Measurements from ENCODE around the gene LASP1. TPM values are rescaled to one million over a fixed set of nuclear protein-coding genes. Genes with fewer than 3 reads are reported as not detected.
"Not testable (repeated sequence)": the region's sequence is repeated elsewhere in the genome, so short reads cannot be mapped to it uniquely, and the experiment has no call there.

Gene LASP1
- total RNA-seq, 1 donor from 2014 or later, result 66.6 TPM

DNA sequence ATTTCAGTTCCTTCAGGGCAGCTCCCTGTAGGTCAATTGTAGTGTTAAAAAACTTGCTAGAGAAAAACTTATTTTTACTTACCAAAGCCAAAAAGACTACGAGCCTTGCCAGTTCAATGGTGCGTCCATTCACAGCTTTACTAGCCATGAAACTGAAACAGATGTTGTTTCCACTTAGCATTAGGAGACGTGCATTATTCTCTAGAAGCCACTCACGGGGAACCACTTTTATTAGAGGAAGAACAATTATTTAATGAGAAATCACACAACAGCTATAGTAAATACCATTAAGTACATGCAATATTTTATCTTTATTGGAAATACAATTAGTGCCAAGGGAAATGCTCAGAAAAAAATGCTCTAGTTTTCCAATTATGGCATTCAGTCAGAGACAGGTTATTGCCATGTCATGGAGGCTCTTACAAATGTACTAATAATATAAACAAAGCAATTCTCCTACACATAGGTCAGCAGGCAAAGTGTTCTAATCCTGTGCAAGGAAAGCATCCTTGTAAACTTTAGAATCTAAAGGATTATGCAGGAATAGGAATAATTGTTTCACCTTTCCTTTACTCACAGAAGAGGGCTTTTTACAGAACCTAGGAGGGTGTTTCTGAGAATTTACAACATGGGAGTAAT lies 73.0 kb downstream of the LASP1 start:
- Mint-ChIP-seq H3K4me3 (ENCODE audit: unreplicated experiment) (no peak overlapping the region), H3K27ac (ENCODE audit: unreplicated experiment) (no peak overlapping the region), H3K4me1 (ENCODE audit: low read depth, unreplicated experiment) (no peaks in the 10 kb centered on the region), H3K27me3 (ENCODE audit: unreplicated experiment) (no peaks in the 10 kb centered on the region), H3K36me3 (ENCODE audit: unreplicated experiment) (no peaks in the 10 kb centered on the region), H3K9me3 (ENCODE audit: unreplicated experiment) (no peaks in the 10 kb centered on the region)
- TF ChIP-seq, protein P1, sequence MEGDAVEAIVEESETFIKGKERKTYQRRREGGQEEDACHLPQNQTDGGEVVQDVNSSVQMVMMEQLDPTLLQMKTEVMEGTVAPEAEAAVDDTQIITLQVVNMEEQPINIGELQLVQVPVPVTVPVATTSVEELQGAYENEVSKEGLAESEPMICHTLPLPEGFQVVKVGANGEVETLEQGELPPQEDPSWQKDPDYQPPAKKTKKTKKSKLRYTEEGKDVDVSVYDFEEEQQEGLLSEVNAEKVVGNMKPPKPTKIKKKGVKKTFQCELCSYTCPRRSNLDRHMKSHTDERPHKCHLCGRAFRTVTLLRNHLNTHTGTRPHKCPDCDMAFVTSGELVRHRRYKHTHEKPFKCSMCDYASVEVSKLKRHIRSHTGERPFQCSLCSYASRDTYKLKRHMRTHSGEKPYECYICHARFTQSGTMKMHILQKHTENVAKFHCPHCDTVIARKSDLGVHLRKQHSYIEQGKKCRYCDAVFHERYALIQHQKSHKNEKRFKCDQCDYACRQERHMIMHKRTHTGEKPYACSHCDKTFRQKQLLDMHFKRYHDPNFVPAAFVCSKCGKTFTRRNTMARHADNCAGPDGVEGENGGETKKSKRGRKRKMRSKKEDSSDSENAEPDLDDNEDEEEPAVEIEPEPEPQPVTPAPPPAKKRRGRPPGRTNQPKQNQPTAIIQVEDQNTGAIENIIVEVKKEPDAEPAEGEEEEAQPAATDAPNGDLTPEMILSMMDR (IDR thresholded peaks at IDR 0.05; ENCODE audit: partially characterized antibody, unreplicated experiment), result no peak
- no peak for DNase-seq

DNA sequence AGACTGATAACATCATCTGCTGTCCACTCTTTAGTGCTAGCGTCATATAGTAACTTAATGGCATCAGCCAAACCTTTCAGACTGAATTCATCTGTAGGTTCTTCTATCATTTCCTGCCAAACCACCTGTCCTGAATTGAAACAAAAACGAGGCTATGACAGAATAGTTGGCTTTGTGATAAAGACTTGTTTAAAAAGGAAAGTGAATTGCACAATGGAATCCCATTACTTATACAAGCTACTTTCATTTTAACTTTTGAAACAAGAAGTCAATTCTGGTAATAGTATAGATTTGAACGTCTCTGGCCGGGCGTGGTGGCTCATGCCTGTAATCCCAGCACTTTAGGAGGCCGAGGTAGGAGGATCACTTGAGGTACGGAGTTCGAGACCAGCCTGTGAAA lies 73.7 kb downstream of the LASP1 start:
- no peaks in the 10 kb centered on the region for H3K36me3 Mint-ChIP-seq (ENCODE audit: unreplicated experiment)
- no peaks in the 10 kb centered on the region for H3K9me3 Mint-ChIP-seq (ENCODE audit: unreplicated experiment)
- H3K4me3 Mint-ChIP-seq (ENCODE audit: unreplicated experiment), result no peak overlapping the region
- no peaks in the 10 kb centered on the region for H3K27me3 Mint-ChIP-seq (ENCODE audit: unreplicated experiment)
- no peak for DNase-seq
- no peak overlapping the region for H3K27ac Mint-ChIP-seq (ENCODE audit: unreplicated experiment)
- TF ChIP-seq, protein P1 (IDR thresholded peaks at IDR 0.05; ENCODE audit: partially characterized antibody, unreplicated experiment), result no peak
- no peaks in the 10 kb centered on the region for H3K4me1 Mint-ChIP-seq (ENCODE audit: low read depth, unreplicated experiment)

DNA sequence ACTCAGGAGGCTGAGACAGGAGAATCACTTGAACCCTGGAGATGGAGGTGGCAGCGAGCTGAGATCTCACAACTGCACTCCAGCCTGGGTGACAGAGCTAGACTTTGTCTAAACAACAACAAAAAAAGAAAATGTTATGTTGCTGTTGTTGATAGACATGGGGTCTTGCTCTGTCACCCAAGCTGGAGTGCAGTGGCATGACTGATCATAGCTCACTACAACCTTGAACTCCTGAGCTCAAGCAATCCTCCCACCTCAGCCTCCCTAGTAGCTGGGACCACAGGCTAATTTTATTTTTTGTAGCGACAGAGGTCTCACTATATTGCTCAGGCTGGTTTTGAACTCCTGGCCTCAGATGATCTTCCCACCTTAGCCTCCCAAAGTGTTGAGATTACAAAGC lies 77.3 kb downstream of the LASP1 start:
- no peaks in the 10 kb centered on the region for H3K9me3 Mint-ChIP-seq (ENCODE audit: unreplicated experiment)
- H3K36me3 Mint-ChIP-seq (ENCODE audit: unreplicated experiment), result no peaks in the 10 kb centered on the region
- H3K27ac Mint-ChIP-seq (ENCODE audit: unreplicated experiment), result no peak overlapping the region
- TF ChIP-seq, protein P1 (IDR thresholded peaks at IDR 0.05; ENCODE audit: partially characterized antibody, unreplicated experiment), result no peak
- DNase-seq, result no peak
- no peaks in the 10 kb centered on the region for H3K27me3 Mint-ChIP-seq (ENCODE audit: unreplicated experiment)
- H3K4me3 Mint-ChIP-seq (ENCODE audit: unreplicated experiment), result no peak overlapping the region
- no peaks in the 10 kb centered on the region for H3K4me1 Mint-ChIP-seq (ENCODE audit: low read depth, unreplicated experiment)

DNA sequence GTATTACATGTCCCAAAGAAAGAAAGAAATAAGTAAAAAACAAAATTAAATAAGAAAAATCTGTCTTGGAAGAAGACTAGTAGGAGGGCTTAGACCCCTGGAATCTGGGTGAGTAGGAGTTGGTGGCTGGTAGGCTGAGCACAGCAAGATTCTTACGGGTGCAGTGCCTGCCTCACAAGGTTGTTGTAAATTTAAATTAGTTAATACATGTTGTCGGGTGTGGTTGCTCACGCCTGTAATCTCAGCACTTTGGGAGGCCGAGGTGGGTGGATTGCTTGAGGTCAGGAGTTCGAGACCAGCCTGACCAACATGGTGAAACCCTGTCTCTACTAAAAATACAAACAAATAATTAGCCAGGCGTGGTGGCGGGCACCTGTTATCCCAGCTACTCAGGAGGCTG lies 83.9 kb downstream of the LASP1 start:
- not testable (repeated sequence) for H3K36me3 Mint-ChIP-seq (ENCODE audit: unreplicated experiment); H3K27me3 Mint-ChIP-seq (ENCODE audit: unreplicated experiment); H3K4me3 Mint-ChIP-seq (ENCODE audit: unreplicated experiment); H3K4me1 Mint-ChIP-seq (ENCODE audit: low read depth, unreplicated experiment); H3K27ac Mint-ChIP-seq (ENCODE audit: unreplicated experiment); H3K9me3 Mint-ChIP-seq (ENCODE audit: unreplicated experiment); DNase-seq

DNA sequence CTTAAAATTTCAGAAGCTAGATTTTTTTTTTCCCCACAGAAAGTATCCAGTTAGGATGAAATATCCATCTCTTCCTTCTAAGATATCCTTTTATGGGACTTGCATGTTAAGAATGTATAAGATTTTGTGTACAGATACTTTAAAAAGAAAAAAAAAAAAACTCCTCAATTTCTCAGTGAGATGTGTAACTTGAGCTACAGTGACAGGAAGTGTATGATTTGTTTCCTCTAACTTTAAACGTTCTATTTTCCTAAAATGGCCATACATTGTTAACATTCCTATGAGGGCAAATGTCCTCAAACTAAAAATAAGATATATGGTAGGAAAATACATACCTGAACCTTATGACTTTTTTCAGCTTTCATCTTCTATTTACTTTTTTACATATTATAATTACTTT lies 88.5 kb downstream of the LASP1 start:
- H3K27ac Mint-ChIP-seq (ENCODE audit: unreplicated experiment), result no peak overlapping the region
- TF ChIP-seq, protein P1 (IDR thresholded peaks at IDR 0.05; ENCODE audit: partially characterized antibody, unreplicated experiment), result no peak
- no peak for DNase-seq
- no peak overlapping the region for H3K4me3 Mint-ChIP-seq (ENCODE audit: unreplicated experiment)
- H3K9me3 Mint-ChIP-seq (ENCODE audit: unreplicated experiment), result no peaks in the 10 kb centered on the region
- H3K4me1 Mint-ChIP-seq (ENCODE audit: low read depth, unreplicated experiment), result no peaks in the 10 kb centered on the region
- H3K27me3 Mint-ChIP-seq (ENCODE audit: unreplicated experiment), result no peaks in the 10 kb centered on the region
- H3K36me3 Mint-ChIP-seq (ENCODE audit: unreplicated experiment), result no peaks in the 10 kb centered on the region

Measured in glutamatergic neuron (in vitro differentiated cells).